ENCODE measurements around the gene WBP2NL. TPM values are rescaled to one million over a fixed set of nuclear protein-coding genes. Genes with fewer than 3 reads are reported as not detected.

Gene WBP2NL
- total RNA-seq, 4 donors from 2014 or later, result 0.22 to 2.8 (median 0.59) TPM

GRCh38 chr22:41987276-41987675, 11.3 kb upstream of the WBP2NL start:
- ATAC-seq, result no peak
- Histone ChIP-seq H3K36me3 (no peaks in the 10 kb centered on the region), H3K4me3 (no peak overlapping the region), H3K27ac (no peak overlapping the region), H3K27me3 (peaks cover 5% of the 10 kb centered on the region), H3K9me3 (no peaks in the 10 kb centered on the region), H3K4me1 (no peaks in the 10 kb centered on the region)
- TF ChIP-seq CTCF (IDR thresholded peaks at IDR 0.05), result no peak
- TF ChIP-seq POLR2AphosphoS5 (IDR thresholded peaks at IDR 0.05), result no peak
- TF ChIP-seq EP300 (IDR thresholded peaks at IDR 0.05), result no peak
- TF ChIP-seq POLR2A (IDR thresholded peaks at IDR 0.05), result no peak
- WGBS, 2 donors (ENCODE audit: low coverage in 1 of 2), result 79 to 100% methylated on average over 1 to 2 of the region's 5 CpGs

- no peak overlapping the region for H3K27ac ChIP-seq
- peaks cover 5% of the 10 kb centered on the region for H3K27me3 ChIP-seq
- H3K36me3 ChIP-seq, result no peaks in the 10 kb centered on the region
- TF ChIP-seq POLR2A (IDR thresholded peaks at IDR 0.05), result no peak
- TF ChIP-seq CTCF (IDR thresholded peaks at IDR 0.05), result no peak
- no peak for TF ChIP-seq EP300 (IDR thresholded peaks at IDR 0.05)
- TF ChIP-seq POLR2AphosphoS5 (IDR thresholded peaks at IDR 0.05), result no peak
- no peak for ATAC-seq
- H3K9me3 ChIP-seq, result no peaks in the 10 kb centered on the region
- WGBS, 2 donors (ENCODE audit: low coverage in 1 of 2), result 60 to 68% methylated on average over 4 of the region's 4 CpGs
- H3K4me3 ChIP-seq, result no peak overlapping the region
- H3K4me1 ChIP-seq, result no peaks in the 10 kb centered on the region
These were observed 9.3 kb upstream of the WBP2NL start for GRCh38 chr22:41989246-41989645.

GRCh38 chr22:41991111-41991510, 7.5 kb upstream of the WBP2NL start:
- no peak for ATAC-seq
- WGBS, 2 donors (ENCODE audit: low coverage in 1 of 2), result 90 to 100% methylated on average over 2 to 5 of the region's 7 CpGs
- TF ChIP-seq CTCF (IDR thresholded peaks at IDR 0.05), result no peak
- no peak for TF ChIP-seq POLR2A (IDR thresholded peaks at IDR 0.05)
- no peak for TF ChIP-seq EP300 (IDR thresholded peaks at IDR 0.05)
- TF ChIP-seq POLR2AphosphoS5 (IDR thresholded peaks at IDR 0.05), result no peak
- peaks cover 5% of the 10 kb centered on the region for H3K27me3 ChIP-seq
- H3K9me3 ChIP-seq, result no peaks in the 10 kb centered on the region
- no peaks in the 10 kb centered on the region for H3K4me1 ChIP-seq
- no peak overlapping the region for H3K4me3 ChIP-seq
- no peak overlapping the region for H3K27ac ChIP-seq
- H3K36me3 ChIP-seq, result no peaks in the 10 kb centered on the region

- no peak overlapping the region for H3K4me3 ChIP-seq
- H3K27ac ChIP-seq, result no peak overlapping the region
- H3K36me3 ChIP-seq, result no peaks in the 10 kb centered on the region
- ATAC-seq, result no peak
- WGBS, 2 donors (ENCODE audit: low coverage in 1 of 2), result 91 to 100% methylated on average over 3 to 5 of the region's 5 CpGs
- no peak for TF ChIP-seq POLR2A (IDR thresholded peaks at IDR 0.05)
- TF ChIP-seq POLR2AphosphoS5 (IDR thresholded peaks at IDR 0.05), result no peak
- no peak for TF ChIP-seq CTCF (IDR thresholded peaks at IDR 0.05)
- no peak for TF ChIP-seq EP300 (IDR thresholded peaks at IDR 0.05)
- no peaks in the 10 kb centered on the region for H3K4me1 ChIP-seq
- peaks cover 5% of the 10 kb centered on the region for H3K27me3 ChIP-seq
- H3K9me3 ChIP-seq, result no peaks in the 10 kb centered on the region
These were observed 6.1 kb upstream of the WBP2NL start for GRCh38 chr22:41992496-41992895.

GRCh38 chr22:41995211-41995610, 3.4 kb upstream of the WBP2NL start:
- Histone ChIP-seq H3K4me3 (no peak overlapping the region), H3K27ac (no peak overlapping the region), H3K9me3 (no peaks in the 10 kb centered on the region), H3K36me3 (no peaks in the 10 kb centered on the region), H3K4me1 (peaks cover 0 to 15% (median 0%) of the 10 kb centered on the region in 3 donors), H3K27me3 (peaks cover 9% of the 10 kb centered on the region)
- TF ChIP-seq CTCF (IDR thresholded peaks at IDR 0.05) (no peak), POLR2A (IDR thresholded peaks at IDR 0.05) (no peak), POLR2AphosphoS5 (IDR thresholded peaks at IDR 0.05) (no peak), EP300 (IDR thresholded peaks at IDR 0.05) (no peak)
- ATAC-seq, result no peak
- 54 to 83% methylated on average over 3 of the region's 3 CpGs for WGBS, 2 donors (ENCODE audit: low coverage in 1 of 2)

Measured in gastroesophageal sphincter (tissue), 4 donors.